OCI-LY7 (cell line): ENCODE measurements around the gene USP35.

ENCODE experiments used
- EZH2phosphoT487 ChIP-seq: fragments of 200-600 bp; sonication (generic); IDR thresholded peaks from 2 replicates; pipeline ENCODE4 v1.6.1; 2018; ENCODE audit warnings: low read depth, borderline replicate concordance, mild to moderate bottlenecking, mixed run types, antibody characterized with exemption, low read length, moderate library complexity, mixed read lengths
- TF ChIP-seq, protein P1 (sequence below): fragments of 200-600 bp; sonication (generic); conservative IDR thresholded peaks from 2 replicates; pipeline ENCODE4 v1.5.1; 2014; ENCODE audit warnings: mild to moderate bottlenecking, antibody characterized with exemption, low read length, moderate library complexity, mixed read lengths

GRCh38 chr11:78234006-78234405 is 45.3 kb downstream of the USP35 start:
- TF ChIP-seq, protein P1, sequence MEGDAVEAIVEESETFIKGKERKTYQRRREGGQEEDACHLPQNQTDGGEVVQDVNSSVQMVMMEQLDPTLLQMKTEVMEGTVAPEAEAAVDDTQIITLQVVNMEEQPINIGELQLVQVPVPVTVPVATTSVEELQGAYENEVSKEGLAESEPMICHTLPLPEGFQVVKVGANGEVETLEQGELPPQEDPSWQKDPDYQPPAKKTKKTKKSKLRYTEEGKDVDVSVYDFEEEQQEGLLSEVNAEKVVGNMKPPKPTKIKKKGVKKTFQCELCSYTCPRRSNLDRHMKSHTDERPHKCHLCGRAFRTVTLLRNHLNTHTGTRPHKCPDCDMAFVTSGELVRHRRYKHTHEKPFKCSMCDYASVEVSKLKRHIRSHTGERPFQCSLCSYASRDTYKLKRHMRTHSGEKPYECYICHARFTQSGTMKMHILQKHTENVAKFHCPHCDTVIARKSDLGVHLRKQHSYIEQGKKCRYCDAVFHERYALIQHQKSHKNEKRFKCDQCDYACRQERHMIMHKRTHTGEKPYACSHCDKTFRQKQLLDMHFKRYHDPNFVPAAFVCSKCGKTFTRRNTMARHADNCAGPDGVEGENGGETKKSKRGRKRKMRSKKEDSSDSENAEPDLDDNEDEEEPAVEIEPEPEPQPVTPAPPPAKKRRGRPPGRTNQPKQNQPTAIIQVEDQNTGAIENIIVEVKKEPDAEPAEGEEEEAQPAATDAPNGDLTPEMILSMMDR, result no peak
- TF ChIP-seq EZH2phosphoT487, result no peak
